Keratinocyte (primary cell): ENCODE measurements around the gene ZDHHC9.

Experiments used
- CTCF ChIP-seq, 3 experiments: IDR thresholded peaks in 1 of 3; conservative IDR thresholded peaks in 1 of 3; optimal IDR thresholded peaks in 1 of 3; 2 replicates in 2 of 3; 3 replicates in 1 of 3; pipeline versions ENCODE3 to v1.5.1; 2011; ENCODE audit warnings: low read length in 3 of 3, mild to moderate bottlenecking in 3 of 3, moderate library complexity in 2 of 3, control low read depth in 1 of 3, inconsistent platforms in 1 of 3; ENCODE audit not compliant: insufficient read depth in 2 of 3; ENCODE audit errors: extremely low read depth in 1 of 3
- EZH2 ChIP-seq: IDR thresholded peaks from one replicate; pipeline ENCODE4 v1.6.1; 2012; ENCODE audit warnings: inconsistent platforms, mild to moderate bottlenecking, low read length, moderate library complexity

GRCh38 chrX:129786210-129786651, 57.5 kb downstream of the ZDHHC9 start:
- no peak for TF ChIP-seq CTCF (optimal IDR thresholded peaks at IDR 0.05 in 1 of 3, IDR thresholded peaks at IDR 0.05 in 1 of 3, conservative IDR thresholded peaks at IDR 0.05 in 1 of 3; ENCODE audit: extremely low read depth in 1 of 3, insufficient read depth in 2 of 3, low read length in 3 of 3)
- no peak for TF ChIP-seq EZH2
